D721Med (cell line): ENCODE results near the gene ZMYND19.
"Not testable (repeated sequence)": the region's sequence is repeated elsewhere in the genome, so short reads cannot be mapped to it uniquely, and the experiment has no call there.

Experiments
- DNase-seq: peaks from one replicate; pipeline ENCODE4 v3.0.0; 2011; ENCODE audit warnings: low spot score; ENCODE audit not compliant: insufficient read length
- FAIRE-seq: peaks from 2 replicates; lab custom pipeline; 2011; peaks lifted over from hg19 to GRCh38; lab: Jason Lieb, UNC
- TF ChIP-seq, protein P1 (sequence below): IDR thresholded peaks from 2 replicates; pipeline ENCODE4 v1.5.1; 2012; ENCODE audit warnings: mild to moderate bottlenecking, control low read depth; ENCODE audit not compliant: insufficient read depth; ENCODE audit errors: missing control alignments

Gene ZMYND19

DNA sequence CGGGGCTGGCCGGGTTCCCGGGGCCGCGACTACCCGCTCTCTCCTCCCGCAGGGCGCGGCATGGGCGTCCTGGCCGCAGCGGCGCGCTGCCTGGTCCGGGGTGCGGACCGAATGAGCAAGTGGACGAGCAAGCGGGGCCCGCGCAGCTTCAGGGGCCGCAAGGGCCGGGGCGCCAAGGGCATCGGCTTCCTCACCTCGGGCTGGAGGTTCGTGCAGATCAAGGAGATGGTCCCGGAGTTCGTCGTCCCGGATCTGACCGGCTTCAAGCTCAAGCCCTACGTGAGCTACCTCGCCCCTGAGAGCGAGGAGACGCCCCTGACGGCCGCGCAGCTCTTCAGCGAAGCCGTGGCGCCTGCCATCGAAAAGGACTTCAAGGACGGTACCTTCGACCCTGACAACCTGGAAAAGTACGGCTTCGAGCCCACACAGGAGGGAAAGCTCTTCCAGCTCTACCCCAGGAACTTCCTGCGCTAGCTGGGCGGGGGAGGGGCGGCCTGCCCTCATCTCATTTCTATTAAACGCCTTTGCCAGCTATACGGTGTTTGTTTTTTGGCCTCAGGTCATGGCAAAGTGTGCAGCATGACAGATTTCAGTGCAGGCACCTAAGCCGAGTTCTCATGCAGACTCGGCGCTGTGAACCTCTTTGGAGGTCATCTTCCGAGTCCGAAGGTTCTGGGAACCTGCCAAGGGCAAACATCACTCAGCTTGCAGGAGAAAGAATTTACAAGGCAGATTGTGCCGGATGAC lies 38.1 kb downstream of the ZMYND19 start:
- FAIRE-seq, result no peak
- DNase-seq, result no peak
- TF ChIP-seq, protein P1, sequence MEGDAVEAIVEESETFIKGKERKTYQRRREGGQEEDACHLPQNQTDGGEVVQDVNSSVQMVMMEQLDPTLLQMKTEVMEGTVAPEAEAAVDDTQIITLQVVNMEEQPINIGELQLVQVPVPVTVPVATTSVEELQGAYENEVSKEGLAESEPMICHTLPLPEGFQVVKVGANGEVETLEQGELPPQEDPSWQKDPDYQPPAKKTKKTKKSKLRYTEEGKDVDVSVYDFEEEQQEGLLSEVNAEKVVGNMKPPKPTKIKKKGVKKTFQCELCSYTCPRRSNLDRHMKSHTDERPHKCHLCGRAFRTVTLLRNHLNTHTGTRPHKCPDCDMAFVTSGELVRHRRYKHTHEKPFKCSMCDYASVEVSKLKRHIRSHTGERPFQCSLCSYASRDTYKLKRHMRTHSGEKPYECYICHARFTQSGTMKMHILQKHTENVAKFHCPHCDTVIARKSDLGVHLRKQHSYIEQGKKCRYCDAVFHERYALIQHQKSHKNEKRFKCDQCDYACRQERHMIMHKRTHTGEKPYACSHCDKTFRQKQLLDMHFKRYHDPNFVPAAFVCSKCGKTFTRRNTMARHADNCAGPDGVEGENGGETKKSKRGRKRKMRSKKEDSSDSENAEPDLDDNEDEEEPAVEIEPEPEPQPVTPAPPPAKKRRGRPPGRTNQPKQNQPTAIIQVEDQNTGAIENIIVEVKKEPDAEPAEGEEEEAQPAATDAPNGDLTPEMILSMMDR, result no peak

DNA sequence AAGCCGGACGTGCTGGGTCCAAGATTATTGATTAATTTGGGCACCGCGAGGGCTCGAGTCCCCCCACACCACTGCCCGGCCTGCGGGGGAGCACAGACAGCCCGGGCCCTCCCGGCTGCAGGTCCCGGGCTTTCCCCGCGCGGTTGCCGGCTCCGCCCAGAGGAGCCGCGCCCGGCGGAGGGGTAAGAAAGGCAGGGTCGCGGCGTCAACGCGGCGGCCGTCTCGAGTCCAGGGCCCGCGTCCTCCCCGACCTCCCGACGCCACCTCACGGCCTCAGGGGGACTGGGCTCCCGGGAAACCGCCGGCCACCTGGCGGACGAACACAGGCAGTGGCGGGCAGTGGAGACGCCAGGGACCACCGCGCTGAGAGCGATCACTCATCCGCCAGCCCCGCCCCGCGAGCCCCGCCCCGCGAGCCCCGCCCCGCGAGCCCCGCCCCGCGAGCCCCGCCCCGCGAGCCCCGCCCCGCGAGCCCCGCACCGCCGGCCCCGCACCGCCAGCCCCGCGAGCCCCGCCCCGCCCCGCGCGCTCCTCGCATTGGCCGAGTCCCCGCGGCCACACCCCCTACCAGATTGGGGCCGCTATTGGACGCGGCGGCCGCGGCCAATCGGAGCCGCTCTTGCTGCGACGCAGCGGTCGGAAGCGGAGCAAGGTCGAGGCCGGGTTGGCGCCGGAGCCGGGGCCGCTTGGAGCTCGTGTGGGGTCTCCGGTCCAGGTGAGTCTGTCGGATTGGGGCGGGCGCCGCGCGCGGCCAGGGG lies 38.9 kb downstream of the ZMYND19 start, which contains the start of gene MRPL41:
Gene MRPL41 (plus strand): TSS at position 616 of the 758 bp plus-strand sequence. CDS start 203 bp downstream, outside the sequence.
- TF ChIP-seq, protein P1, result peak; percentile 39
- no peak for FAIRE-seq
- peak; percentile 97 for DNase-seq

DNA sequence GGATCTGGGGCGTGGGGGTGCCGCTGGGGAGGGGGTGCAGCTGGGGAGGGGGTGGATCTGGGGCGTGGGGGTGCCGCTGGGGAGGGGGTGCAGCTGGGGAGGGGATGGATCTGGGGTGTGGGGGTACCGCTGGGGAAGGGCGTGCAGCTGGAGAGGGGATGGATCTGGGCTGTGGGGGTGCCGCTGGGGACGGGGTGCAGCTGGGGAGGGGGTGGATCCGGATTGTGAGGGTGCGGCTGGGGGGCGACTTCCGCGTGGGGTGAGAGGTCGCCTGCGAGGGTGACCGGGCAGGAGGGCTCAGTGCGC lies 39.4 kb downstream of the ZMYND19 start:
- DNase-seq, FAIRE-seq: not testable (repeated sequence)

DNA sequence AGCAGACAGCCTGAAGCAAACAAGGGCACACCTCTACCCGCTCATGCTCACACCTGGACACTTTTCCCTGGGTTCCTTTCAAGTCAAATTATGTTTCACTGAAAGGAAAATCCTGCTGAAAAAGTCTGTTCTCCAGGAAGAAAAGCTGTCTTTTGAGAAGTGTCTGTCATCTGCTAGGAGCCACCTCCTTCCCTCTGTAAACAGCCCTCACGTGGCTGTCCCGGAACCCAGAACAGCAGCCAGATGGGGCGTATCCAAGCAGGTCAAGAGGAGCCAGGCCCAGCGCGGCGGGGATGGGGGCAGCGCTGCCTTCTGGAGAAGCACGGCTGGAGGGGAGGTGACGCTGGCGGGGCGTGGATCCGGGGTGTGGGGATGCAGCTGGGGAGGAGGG lies 40.1 kb downstream of the ZMYND19 start, which contains the start of gene PNPLA7:
Gene PNPLA7 (minus strand): TSS at position 172 of the 391 bp plus-strand sequence. CDS start 205 bp downstream, outside the sequence.
- DNase-seq (peak; percentile 80), FAIRE-seq (no peak)
- TF ChIP-seq, protein P1, result no peak

DNA sequence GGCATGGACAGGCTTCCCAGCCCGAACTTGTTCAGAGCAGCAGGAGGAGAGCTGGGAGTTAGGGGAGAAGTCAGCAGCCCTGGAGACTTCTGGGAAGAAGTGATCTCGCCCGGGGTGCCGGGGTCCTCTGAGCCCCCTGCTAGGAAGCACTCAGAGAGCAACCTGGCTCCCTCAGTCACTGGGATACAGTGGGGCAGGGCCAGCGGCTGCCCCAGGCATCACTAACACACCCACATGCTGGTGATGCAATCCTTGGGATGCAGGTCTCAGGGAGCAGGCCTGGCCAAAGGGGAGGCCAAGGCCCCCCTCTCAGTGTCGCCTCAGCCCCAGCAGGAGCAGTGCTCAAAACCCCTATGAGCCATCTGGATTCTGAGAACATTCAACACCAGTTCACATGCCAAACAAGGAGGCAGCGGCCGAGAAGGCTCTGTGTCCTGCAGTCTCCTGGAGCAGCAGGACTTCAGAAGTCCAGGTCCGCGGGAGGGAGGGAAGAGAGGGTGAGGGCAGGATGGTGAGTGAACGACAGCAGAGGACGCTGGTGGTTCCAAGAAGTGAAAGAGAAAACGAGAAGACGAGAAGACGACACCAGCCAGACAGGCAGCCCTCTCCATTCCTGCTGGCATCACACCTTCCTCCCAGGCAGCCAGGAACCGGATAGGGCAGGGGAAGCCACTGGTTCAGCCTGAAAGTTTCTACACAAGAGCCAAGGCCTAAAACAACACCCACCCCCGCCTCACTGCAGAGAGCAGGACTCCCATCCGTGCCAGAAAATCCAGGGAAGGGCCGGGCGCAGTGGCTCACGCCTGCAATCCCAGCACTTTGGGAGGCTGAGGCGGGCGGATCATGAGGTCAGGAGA lies 42.4 kb downstream of the ZMYND19 start:
- DNase-seq (no peak), FAIRE-seq (no peak)
- TF ChIP-seq, protein P1, result no peak

DNA sequence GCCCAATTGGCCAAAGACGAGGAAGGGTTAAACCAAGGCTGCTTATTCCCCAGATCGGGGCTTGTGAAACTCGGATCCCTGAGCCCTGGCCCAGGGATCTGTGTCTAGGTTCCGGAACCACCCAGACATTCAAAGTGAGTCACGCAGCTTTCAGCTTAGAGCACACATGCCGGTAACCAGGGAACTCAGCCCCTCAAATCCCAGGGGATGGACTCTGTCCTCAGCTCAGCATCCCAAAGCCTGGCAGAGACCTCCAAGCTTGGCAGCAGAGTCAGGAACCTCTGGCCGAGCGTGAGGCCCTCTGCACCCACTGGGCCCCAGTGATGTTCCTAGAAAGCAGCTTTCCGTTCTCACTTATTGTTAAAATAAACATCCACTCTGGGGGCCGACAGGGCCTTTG lies 45.2 kb downstream of the ZMYND19 start:
- FAIRE-seq (no peak), DNase-seq (no peak)
- TF ChIP-seq, protein P1, result no peak

DNA sequence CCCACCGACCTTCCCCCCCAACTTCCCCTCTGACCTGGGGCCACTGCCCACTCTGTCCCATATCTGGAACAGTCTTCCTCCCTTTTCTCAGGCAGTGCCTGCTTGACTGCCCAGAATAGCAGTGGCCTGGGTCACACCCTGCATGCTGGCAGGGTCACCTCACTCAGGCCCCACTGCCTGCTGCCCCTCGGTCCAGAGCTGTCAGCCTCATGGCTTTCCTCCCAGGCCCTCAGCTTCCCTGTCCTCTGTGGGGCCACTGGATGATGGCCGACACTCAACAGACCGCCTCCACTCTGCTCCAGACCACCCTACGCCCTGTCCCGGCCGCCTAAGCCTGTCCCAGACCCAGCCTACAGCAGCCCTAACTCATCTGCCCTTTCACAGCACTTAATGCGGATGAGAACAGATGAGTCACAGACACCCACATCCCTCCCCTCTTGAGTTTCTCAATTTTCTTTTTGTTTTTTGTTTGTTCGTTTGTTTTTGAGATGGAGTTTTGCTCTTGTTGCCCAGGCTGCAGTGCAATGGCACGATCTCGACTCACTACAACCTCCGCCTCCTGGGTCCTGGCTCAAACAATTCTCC lies 46.0 kb downstream of the ZMYND19 start:
- FAIRE-seq (no peak), DNase-seq (no peak)
- TF ChIP-seq, protein P1, result no peak
